GM21526 (cell line): Measurements from ENCODE around the gene DLD.
"Not testable (repeated sequence)": the region's sequence is repeated elsewhere in the genome, so short reads cannot be mapped to it uniquely, and the experiment has no call there.

Experiments used
- ATAC-seq: cut with Tn5 transposase; IDR thresholded peaks from one replicate; pipeline ENCODE4 v1.9.1; 2021; ENCODE audit warnings: moderate library complexity; ENCODE audit not compliant: unreplicated experiment, low FRiP score

DLD gene

GRCh38 chr7:107914831-107915230 is 23.8 kb downstream of the DLD start:
- ATAC-seq = no peak

DNA sequence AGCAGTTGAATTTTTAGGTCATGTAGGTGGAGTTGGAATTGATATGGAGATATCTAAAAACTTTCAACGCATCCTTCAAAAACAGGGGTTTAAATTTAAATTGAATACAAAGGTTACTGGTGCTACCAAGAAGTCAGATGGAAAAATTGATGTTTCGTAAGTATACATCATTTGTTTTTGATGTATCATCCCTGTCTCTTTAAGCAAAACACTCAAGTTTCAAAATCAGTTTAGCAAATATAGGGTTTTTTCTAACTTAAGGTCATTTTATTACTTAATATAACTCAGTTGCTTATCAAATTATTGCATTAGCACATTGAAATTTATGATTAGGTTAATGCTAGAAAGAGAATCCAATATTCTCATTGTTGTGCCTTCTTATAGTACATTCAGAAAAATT is 24.6 kb downstream of the DLD start:
- no peak for ATAC-seq

DNA sequence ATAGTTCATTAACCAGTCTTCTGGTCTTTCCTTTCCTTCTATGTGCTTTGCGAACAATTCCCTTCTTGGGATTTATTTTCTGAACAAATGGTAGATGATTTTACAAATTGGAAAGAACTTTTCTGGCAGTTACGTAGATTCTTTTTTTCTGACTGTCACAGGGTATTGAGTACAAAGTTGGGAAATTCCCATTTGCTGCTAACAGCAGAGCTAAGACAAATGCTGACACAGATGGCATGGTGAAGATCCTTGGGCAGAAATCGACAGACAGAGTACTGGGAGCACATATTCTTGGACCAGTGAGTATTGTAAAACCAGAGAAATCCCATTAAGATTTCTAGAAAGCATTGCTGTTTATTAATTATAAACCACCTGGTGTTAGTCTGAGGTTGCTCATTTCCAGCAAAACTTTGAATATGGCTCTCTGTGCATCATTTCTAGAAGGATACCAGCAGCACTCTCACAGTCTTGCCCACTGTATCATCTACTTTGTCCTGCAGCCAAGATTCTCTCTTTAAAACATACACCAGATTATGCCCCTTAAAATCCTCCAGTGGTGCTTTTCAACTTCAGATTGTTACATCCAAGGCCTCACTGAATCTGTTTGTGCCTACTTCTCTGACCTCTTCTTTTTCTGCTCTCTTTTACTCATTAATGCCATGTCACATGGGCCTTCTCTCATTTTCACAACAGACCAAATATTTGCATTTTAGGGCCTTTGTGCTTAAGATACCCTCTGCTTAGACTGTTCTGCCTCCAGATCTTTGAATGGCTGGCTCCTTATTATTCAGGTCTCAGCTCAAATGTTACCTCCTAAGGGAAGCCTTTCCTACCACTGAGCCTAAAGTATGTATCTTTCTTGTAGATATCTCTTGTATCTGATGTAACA is 27.0 kb downstream of the DLD start:
- no peak for ATAC-seq

DNA sequence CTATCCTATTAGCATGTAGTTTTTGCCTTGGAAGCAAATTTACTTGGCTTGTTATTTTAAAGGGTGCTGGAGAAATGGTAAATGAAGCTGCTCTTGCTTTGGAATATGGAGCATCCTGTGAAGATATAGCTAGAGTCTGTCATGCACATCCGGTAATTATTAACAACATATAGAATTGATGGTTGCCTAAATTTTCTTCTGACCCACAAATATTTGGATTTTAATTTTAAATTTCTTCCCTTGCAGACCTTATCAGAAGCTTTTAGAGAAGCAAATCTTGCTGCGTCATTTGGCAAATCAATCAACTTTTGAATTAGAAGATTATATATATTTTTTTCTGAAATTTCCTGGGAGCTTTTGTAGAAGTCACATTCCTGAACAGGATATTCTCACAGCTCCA is 28.0 kb downstream of the DLD start:
- ATAC-seq = no peak

- ATAC-seq = no peak
These were observed 29.2 kb downstream of the DLD start for GRCh38 chr7:107920048-107920772.

- ATAC-seq = not testable (repeated sequence)
These were observed 30.8 kb downstream of the DLD start for GRCh38 chr7:107921826-107922225.

DNA sequence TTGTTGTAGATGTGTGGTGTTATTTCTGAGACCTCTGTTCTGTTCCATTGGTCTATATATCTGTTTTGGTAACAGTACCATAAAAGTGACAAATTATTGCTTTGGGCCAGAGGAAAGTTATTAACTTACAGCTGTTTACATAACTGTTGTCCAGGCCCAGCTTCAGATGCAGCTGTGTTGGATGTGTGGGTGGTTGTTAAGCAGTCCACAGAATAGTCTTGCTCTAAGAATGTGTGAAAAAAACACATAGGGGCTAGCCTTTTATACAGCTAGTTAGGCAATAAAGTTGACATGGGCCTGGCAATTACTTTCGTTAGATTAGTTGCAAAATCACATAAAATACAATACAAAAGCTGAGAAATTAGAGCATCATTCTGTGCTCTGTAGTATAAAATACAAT is 31.9 kb downstream of the DLD start:
- ATAC-seq = no peak

- peak; percentile 91 for ATAC-seq
These were observed 34.0 kb downstream of the DLD start for GRCh38 chr7:107924841-107925504.

- ATAC-seq = no peak
These were observed 35.5 kb downstream of the DLD start for GRCh38 chr7:107926481-107926880.

GRCh38 chr7:107931740-107932515 is 40.9 kb downstream of the DLD start:
- ATAC-seq = no peak

GRCh38 chr7:107932805-107933204 is 41.8 kb downstream of the DLD start:
- ATAC-seq = no peak

DNA sequence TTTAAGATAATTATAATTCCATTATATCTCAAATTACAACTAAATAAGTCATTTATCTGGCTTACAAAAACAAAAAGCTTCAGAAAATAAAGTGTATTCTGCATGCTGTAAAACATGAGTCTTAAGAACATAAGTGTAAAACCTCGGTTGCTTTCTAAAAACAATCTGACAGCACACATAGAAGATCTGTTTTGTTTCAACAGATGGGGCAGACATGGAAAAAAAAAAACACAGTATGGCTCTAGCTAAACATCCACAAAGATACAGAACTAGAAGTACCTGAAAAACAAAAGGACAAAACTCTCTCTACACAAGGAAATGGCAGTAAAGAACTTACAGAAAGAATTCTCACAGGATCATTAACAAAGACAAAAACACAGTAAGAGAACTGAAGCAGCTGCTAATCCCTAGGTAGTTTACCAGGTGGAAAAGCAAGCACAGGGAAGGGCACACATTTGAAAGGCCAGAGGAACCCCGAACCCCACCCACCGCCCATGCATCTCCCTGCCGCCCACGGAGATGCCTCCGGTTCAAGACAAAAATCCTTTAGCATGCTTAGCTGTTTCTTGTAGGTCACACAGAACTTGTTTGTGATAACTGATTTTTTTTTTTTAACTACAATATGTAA is 42.5 kb downstream of the DLD start:
- ATAC-seq = no peak

GRCh38 chr7:107934991-107935770 is 44.2 kb downstream of the DLD start:
- ATAC-seq = no peak

GRCh38 chr7:107936312-107936711 is 45.3 kb downstream of the DLD start:
- ATAC-seq = no peak

GRCh38 chr7:107937531-107937930 is 46.5 kb downstream of the DLD start:
- no peak for ATAC-seq

GRCh38 chr7:107938456-107939250 is 47.7 kb downstream of the DLD start:
- no peak for ATAC-seq

DNA sequence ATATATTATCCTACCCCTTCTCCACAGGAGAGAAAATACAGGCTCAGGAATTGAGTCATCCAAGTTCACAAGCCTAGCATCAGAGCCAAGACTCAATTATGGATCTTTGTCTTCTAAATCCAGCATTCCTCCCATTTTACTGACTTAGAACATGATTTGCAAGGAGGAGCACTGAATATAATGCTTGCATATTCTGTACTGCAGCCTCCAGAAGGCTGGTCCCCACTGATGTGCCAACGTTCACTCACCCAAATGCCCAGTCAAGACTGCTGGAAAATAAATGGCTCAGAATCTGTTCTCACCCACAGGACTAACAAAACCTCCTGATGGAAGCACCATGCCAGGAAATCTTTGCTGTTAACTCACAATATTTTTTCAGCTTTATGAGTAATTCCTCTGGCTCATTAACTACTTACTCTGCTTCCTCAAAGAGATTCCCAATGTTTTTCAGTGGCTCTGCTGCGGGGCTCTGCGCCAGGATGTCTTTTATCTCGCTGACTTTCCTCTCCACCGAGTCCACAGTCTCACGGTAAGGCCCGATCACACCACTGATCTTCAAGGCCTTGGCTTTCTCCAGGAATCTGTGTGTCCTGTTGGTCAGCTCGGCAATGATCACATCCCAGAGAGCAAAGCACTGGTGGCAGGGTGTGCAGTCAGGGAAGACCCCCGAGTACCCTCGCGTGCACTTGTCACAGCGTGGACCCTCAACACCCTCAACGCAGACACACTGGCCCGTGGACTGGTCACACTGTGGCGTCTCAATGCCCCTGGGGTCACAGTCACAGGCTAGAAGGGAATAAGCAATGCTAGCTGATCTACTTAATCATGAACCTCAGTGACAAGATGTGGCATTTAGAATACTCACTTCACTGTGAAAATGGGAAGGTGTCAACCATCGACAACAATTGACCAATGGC is 48.8 kb downstream of the DLD start:
- ATAC-seq = no peak

DNA sequence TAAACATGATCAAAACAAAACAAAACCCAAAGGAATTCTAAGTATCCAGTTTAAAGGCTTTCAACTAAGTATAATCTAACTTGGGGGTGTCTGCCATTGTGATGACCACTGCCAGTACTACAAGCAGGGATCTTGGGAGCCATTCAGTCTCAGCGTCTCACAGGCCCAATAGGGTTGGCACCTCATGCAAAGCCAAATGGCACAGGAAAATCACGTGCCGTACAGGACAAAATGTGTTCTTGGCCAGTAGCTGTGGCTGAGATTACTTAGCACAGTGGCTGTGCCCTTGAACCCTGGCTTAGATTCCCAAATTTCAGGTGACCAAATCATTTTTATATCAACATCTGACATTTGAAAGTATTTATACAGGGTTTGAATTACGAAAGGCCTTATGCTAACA is 50.0 kb downstream of the DLD start:
- no peak for ATAC-seq
